ENCODE results near the gene LDLRAD3. TPM values are rescaled to one million over a fixed set of nuclear protein-coding genes. Genes with fewer than 3 reads are reported as not detected.

Gene LDLRAD3
- total and polyA plus RNA-seq, 12 donors = 0.87 to 5.1 (median 1.7) TPM

DNA sequence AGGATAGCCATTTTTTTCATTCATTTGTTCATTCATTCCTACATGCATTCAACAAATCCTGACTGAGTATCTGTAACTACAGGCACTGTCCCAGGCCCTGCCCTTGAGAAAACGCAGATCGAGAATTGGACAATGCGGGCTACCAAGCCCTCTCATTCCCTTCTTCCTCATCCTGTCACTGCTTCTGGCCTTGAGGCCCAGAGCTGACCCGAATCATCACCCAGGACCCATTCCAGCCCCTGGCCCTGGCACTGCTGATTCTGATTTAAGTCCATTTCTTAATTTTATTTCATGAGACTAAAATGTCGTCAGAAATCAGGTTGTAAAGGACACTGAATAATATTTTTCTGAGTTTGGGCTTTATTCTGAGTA is 321.1 kb downstream of the LDLRAD3 start:
- H3K9me3 ChIP-seq = no peaks in the 10 kb centered on the region
- peaks cover 0 to 24% (median 3%) of the 10 kb centered on the region in 7 donors for H3K27me3 ChIP-seq
- intact Hi-C loops (cut with DNase I) = loop anchor here (2.0 to 10.0 kb wide), 11 partner anchors 110 to 780 kb away; partner anchors contain the start of gene FJX1 (in 3 of the 10)
- ATAC-seq (no peak), DNase-seq (no peak)
- H3K36me3 ChIP-seq = no peaks in the 10 kb centered on the region
- H3K27ac ChIP-seq = no peak overlapping the region
- no peak overlapping the region for H3K4me3 ChIP-seq
- WGBS, 2 donors = 73 to 85% methylated on average over 5 of the region's 5 CpGs
- TF ChIP-seq, protein P1, sequence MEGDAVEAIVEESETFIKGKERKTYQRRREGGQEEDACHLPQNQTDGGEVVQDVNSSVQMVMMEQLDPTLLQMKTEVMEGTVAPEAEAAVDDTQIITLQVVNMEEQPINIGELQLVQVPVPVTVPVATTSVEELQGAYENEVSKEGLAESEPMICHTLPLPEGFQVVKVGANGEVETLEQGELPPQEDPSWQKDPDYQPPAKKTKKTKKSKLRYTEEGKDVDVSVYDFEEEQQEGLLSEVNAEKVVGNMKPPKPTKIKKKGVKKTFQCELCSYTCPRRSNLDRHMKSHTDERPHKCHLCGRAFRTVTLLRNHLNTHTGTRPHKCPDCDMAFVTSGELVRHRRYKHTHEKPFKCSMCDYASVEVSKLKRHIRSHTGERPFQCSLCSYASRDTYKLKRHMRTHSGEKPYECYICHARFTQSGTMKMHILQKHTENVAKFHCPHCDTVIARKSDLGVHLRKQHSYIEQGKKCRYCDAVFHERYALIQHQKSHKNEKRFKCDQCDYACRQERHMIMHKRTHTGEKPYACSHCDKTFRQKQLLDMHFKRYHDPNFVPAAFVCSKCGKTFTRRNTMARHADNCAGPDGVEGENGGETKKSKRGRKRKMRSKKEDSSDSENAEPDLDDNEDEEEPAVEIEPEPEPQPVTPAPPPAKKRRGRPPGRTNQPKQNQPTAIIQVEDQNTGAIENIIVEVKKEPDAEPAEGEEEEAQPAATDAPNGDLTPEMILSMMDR (IDR thresholded peaks at IDR 0.05) = no peak
- H3K4me1 ChIP-seq = peaks cover 0 to 6% (median 0%) of the 10 kb centered on the region in 9 donors

DNA sequence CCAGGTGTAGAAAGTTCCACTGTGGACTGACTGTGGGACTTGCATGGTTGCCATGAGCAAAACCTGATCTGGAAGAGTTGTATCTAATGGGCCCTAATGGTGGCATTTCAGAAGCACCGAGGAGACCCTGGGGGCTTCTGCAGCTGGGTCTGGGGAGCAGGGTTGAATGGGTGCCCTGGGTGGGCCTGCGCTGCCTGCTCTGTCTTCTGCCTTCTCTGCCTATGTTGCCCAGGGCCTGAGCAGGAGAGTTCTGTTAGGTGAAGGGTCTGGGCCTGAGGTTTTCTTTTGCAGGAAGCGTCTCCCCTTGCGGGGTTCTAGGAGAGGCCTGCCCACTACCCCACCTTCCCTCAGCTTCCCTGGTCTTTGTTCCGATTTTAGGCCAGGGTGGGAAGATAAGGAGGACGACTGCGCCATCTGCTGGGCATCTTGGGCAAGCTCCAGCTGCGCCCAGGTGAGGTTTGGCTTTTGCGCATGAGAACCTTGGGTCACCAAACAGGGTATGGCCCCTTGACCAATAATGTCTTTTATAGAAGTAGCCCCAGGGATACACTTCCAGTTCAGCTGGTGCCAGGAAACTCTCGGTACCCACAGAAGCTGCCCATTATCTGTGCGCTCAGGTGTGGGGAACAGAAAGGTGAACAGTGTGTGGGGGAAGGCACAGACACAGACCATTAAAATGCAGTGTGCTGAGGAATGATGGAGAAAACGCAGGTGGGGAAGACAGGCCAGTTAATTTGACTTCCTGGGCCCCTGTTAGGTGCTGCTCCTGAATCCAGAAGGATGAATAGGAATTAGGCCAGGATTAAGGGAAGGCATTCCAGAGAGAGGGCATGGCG is 322.1 kb downstream of the LDLRAD3 start:
- Histone ChIP-seq H3K27me3 (peaks cover 0 to 24% (median 0%) of the 10 kb centered on the region in 7 donors), H3K27ac (no peak overlapping the region), H3K4me3 (no peak overlapping the region), H3K4me1 (peaks cover 0 to 6% (median 0%) of the 10 kb centered on the region in 9 donors), H3K9me3 (no peaks in the 10 kb centered on the region), H3K36me3 (peaks cover 0 to 8% (median 3%) of the 10 kb centered on the region in 9 donors)
- peak; percentile 53 to 78 (median 66) for ATAC-seq
- WGBS, 2 donors = 31 to 35% methylated on average over 13 of the region's 13 CpGs
- TF ChIP-seq, protein P1 (IDR thresholded peaks at IDR 0.05) = peak; percentile 48 to 88 (median 77)
- peak; percentile 20 to 56 for DNase-seq
- intact Hi-C loops (cut with DNase I) = loop anchor here (1.0 to 10.0 kb wide), 12 partner anchors 111 to 781 kb away; partner anchors contain the start of gene FJX1 (in 3 of the 10)

DNA sequence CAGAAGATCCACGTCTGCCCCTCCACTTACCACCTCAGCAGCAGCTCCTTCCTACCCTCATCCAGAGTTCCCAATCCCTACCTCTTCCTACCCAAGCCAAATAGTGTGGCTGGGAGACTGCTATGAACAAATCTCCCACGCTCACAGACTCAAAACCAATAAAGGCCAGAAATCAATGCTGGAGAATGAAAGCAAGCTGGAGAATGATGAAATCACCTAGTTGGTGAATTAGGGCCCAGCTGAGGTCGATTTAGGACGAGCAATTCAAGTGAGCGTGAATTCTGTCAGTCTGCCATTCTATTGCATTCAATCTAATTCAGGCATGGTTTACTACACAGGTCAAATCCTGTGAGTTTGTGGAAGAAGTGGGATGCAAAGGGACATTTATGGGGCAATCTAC is 322.9 kb downstream of the LDLRAD3 start:
- H3K4me3 ChIP-seq = no peak overlapping the region
- H3K27ac ChIP-seq = no peak overlapping the region
- H3K9me3 ChIP-seq = no peaks in the 10 kb centered on the region
- no peak for ATAC-seq
- peaks cover 0 to 22% (median 0%) of the 10 kb centered on the region in 7 donors for H3K27me3 ChIP-seq
- peaks cover 0 to 15% (median 10%) of the 10 kb centered on the region in 9 donors for H3K36me3 ChIP-seq
- TF ChIP-seq, protein P1 (IDR thresholded peaks at IDR 0.05) = no peak
- DNase-seq = no peak
- peaks cover 0 to 6% (median 0%) of the 10 kb centered on the region in 9 donors for H3K4me1 ChIP-seq
- 66 to 70% methylated on average over 5 of the region's 5 CpGs for WGBS, 2 donors
- intact Hi-C loops (cut with DNase I) = loop anchor here (1.0 to 10.0 kb wide), 12 partner anchors 112 to 782 kb away; partner anchors contain the start of gene FJX1 (in 3 of the 10)

DNA sequence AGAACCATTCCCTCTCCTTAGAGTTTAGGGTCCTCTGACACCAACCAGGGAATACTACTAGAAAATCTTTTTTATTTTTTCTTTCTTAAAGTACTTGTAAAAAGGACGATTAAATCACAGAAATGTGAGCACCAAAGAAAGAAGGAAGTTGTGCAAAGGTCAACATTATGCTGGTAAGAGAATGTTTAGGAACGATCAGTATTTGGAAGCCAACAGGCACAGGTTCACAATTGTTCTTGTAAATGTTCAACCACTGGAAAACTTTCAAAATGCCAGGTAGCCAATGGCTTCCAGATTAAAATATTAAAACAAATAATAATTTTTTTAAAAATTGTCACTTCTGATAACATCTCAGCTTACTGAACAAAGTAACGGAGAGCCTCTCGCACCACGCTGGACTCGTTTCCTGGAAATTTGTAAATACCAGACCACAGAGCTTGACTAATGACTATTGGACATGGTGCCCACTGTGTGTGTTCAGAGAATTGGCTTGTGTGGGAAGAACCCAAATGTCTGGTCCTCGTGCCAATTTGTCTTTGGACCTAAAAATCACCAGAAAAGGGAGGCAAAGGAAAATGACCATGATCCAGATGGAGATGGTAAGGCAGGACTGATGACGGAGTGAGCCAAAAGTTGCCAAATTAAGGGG is 324.6 kb downstream of the LDLRAD3 start:
- ATAC-seq = no peak
- Histone ChIP-seq H3K4me3 (no peak overlapping the region), H3K4me1 (peaks cover 0 to 6% (median 0%) of the 10 kb centered on the region in 9 donors), H3K27ac (no peak overlapping the region), H3K9me3 (peaks cover 0 to 14% (median 0%) of the 10 kb centered on the region in 11 donors), H3K27me3 (peaks cover 0 to 11% (median 0%) of the 10 kb centered on the region in 7 donors), H3K36me3 (peaks cover 0 to 32% (median 27%) of the 10 kb centered on the region in 9 donors)
- no peak for DNase-seq
- intact Hi-C loops (cut with DNase I) = loop anchor here (5.0 to 10.0 kb wide), 9 partner anchors 114 to 784 kb away; partner anchors contain the start of gene FJX1 (in 3 of the 10)
- TF ChIP-seq, protein P1 (IDR thresholded peaks at IDR 0.05) = no peak
- 83 to 86% methylated on average over 8 of the region's 8 CpGs for WGBS, 2 donors
